Mesothelial cell of epicardium (in vitro differentiated cells): ENCODE data around the gene KRTAP4-6. TPM values are rescaled to one million over a fixed set of nuclear protein-coding genes. Genes with fewer than 3 reads are reported as not detected.

ENCODE experiments used
- DNase-seq, 2 experiments: peaks; one replicate each; pipeline ENCODE4 v3.0.0; 2021; ENCODE audit warnings: low spot score in 2 of 2; ENCODE audit not compliant: unreplicated experiment in 2 of 2
- H3K27ac Mint-ChIP-seq: 2 replicates; pipeline ENCODE4 v1.8.0; 2021; ENCODE audit warnings: mixed read lengths
- H3K27me3 Mint-ChIP-seq: 2 replicates; pipeline ENCODE4 v1.8.0; 2021; ENCODE audit warnings: low read depth, mixed read lengths
- H3K36me3 Mint-ChIP-seq: 2 replicates; pipeline ENCODE4 v1.8.0; 2021; ENCODE audit warnings: mixed read lengths
- H3K4me1 Mint-ChIP-seq: 2 replicates; pipeline ENCODE4 v1.8.0; 2021; ENCODE audit warnings: mixed read lengths
- H3K4me3 Mint-ChIP-seq: 2 replicates; pipeline ENCODE4 v1.8.0; 2021; ENCODE audit warnings: mild to moderate bottlenecking, moderate library complexity, mixed read lengths
- H3K9me3 Mint-ChIP-seq: 2 replicates; pipeline ENCODE4 v1.8.0; 2021; ENCODE audit warnings: mixed read lengths
- total RNA-seq: library from RNA; stranded (reverse); gene quantifications from 3 replicates; pipeline ENCODE4 v1.2.1, GENCODE V29; 2021
- TF ChIP-seq, protein P1 (sequence below): fragments of 200-600 bp; sonication (generic); IDR thresholded peaks from one replicate; pipeline ENCODE4 v1.5.0; 2021; ENCODE audit warnings: antibody characterized with exemption; ENCODE audit not compliant: unreplicated experiment

KRTAP4-6 gene
- total RNA-seq, 1 donor from 2014 or later = not detected

DNA sequence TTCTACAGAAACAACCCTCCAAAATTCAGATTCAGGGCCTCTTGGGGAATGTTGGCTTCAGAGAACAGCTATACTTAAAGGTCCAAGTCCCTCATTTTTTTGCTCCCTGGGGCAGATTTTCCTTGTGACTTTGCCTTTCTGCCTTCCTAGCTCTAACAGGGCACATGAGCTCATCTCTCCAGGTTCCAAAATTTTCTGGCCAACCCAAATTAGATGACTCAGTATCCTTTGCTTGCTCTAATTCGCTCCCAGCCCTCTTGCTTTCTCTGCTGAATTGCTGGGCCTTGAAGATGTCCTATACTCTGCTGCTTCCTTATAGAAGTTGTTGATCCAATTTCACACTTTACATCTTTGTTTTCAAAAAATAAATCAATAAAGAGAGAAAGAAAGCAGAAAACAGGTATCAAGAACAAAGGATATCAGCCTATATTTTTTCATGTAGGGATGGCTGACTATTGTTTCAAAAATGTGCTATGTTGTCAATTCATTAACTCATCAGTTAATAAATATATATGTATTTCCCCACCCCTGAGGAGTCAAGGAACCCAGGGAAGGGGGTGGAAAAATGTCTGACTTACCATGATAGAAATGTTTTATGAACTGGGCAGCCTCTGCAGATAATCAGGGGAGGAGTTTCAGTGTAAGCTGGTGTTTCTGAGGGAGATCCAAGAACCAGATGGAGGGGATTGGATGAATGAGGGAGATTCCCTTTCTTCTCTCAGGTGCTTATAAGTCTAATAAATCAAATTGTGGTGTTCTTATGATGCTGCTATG lies 38.7 kb upstream of the KRTAP4-6 start:
- H3K27ac Mint-ChIP-seq = no peak overlapping the region
- no peaks in the 10 kb centered on the region for H3K36me3 Mint-ChIP-seq
- no peak overlapping the region for H3K4me3 Mint-ChIP-seq
- H3K27me3 Mint-ChIP-seq = no peaks in the 10 kb centered on the region
- TF ChIP-seq, protein P1, sequence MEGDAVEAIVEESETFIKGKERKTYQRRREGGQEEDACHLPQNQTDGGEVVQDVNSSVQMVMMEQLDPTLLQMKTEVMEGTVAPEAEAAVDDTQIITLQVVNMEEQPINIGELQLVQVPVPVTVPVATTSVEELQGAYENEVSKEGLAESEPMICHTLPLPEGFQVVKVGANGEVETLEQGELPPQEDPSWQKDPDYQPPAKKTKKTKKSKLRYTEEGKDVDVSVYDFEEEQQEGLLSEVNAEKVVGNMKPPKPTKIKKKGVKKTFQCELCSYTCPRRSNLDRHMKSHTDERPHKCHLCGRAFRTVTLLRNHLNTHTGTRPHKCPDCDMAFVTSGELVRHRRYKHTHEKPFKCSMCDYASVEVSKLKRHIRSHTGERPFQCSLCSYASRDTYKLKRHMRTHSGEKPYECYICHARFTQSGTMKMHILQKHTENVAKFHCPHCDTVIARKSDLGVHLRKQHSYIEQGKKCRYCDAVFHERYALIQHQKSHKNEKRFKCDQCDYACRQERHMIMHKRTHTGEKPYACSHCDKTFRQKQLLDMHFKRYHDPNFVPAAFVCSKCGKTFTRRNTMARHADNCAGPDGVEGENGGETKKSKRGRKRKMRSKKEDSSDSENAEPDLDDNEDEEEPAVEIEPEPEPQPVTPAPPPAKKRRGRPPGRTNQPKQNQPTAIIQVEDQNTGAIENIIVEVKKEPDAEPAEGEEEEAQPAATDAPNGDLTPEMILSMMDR = no peak
- peaks cover 5% of the 10 kb centered on the region for H3K4me1 Mint-ChIP-seq
- no peak for DNase-seq
- H3K9me3 Mint-ChIP-seq = peaks cover under 1% of the 10 kb centered on the region

DNA sequence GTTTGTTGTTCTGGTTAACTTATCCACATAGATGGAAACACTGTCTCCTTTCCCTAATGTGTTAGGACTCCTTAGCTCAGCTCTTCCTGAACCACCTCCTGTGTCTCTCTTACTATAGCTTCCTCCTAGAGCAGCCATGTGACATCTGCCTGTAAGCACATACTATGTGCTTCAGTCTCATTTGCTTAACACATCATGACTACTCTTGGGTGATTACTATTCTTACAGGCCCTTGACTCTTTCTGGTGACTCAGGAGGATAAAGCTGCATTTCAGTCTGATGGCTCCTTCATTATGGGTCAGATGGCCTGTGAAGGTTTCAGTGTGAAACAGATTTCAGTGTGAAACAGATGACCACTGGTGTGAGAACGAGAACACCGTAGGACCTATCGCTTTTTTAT lies 38.0 kb upstream of the KRTAP4-6 start:
- no peak for DNase-seq

GRCh38 chr17:41177727-41178271 lies 37.5 kb upstream of the KRTAP4-6 start, which contains the start of gene KRTAP4-2:
Gene KRTAP4-2, minus strand, starts transcription at chr17:41178221. Its CDS starts 57 bp downstream, at chr17:41178164.
- DNase-seq = no peak
- peaks cover 5% of the 10 kb centered on the region for H3K4me1 Mint-ChIP-seq
- H3K36me3 Mint-ChIP-seq = no peaks in the 10 kb centered on the region
- no peak within 1 kb of the TSS for H3K4me3 Mint-ChIP-seq
- TF ChIP-seq, protein P1 = no peak
- no peak within 1 kb of the TSS for H3K27ac Mint-ChIP-seq
- H3K9me3 Mint-ChIP-seq = no peaks in the 10 kb centered on the region
- no peaks in the 10 kb centered on the region for H3K27me3 Mint-ChIP-seq

More for the DNA sequence above, 38.0 kb upstream of the KRTAP4-6 start:
- H3K27ac Mint-ChIP-seq = no peak overlapping the region
- H3K9me3 Mint-ChIP-seq = no peaks in the 10 kb centered on the region
- H3K4me1 Mint-ChIP-seq = peaks cover 5% of the 10 kb centered on the region
- no peaks in the 10 kb centered on the region for H3K27me3 Mint-ChIP-seq
- TF ChIP-seq, protein P1 = no peak
- no peak overlapping the region for H3K4me3 Mint-ChIP-seq
- H3K36me3 Mint-ChIP-seq = no peaks in the 10 kb centered on the region

GRCh38 chr17:41176744-41177387 lies 36.5 kb upstream of the KRTAP4-6 start:
- Mint-ChIP-seq H3K27ac (no peak overlapping the region), H3K4me3 (no peak overlapping the region), H3K36me3 (no peaks in the 10 kb centered on the region), H3K27me3 (no peaks in the 10 kb centered on the region), H3K9me3 (no peaks in the 10 kb centered on the region), H3K4me1 (peaks cover 3% of the 10 kb centered on the region)
- TF ChIP-seq, protein P1 = no peak
- no peak for DNase-seq

GRCh38 chr17:41171886-41172285 lies 31.5 kb upstream of the KRTAP4-6 start:
- TF ChIP-seq, protein P1 = no peak
- no peaks in the 10 kb centered on the region for H3K9me3 Mint-ChIP-seq

More at GRCh38 chr17:41171886-41172285, 31.5 kb upstream of the KRTAP4-6 start:
- Mint-ChIP-seq H3K4me1 (peaks cover 2% of the 10 kb centered on the region), H3K4me3 (no peak overlapping the region), H3K36me3 (no peaks in the 10 kb centered on the region), H3K27me3 (peaks cover 5% of the 10 kb centered on the region), H3K27ac (no peak overlapping the region)
- no peak for DNase-seq
